A549 treated with AZD9567 at 1 μM for 4 hours (cell line): Measurements from ENCODE around the gene SMIM23. TPM values are rescaled to one million over a fixed set of nuclear protein-coding genes. Genes with fewer than 3 reads are reported as not detected.

Experiments used
- total RNA-seq: library from RNA; stranded (reverse); fragments of 200-300 nt; extraction: Qiagen RNA extraction; gene quantifications from 5 replicates; pipeline ENCODE4 v1.2.3, GENCODE V29; 2022; ENCODE audit not compliant: insufficient read depth

SMIM23 gene
- not detected in 5 replicates for total RNA-seq

DNA sequence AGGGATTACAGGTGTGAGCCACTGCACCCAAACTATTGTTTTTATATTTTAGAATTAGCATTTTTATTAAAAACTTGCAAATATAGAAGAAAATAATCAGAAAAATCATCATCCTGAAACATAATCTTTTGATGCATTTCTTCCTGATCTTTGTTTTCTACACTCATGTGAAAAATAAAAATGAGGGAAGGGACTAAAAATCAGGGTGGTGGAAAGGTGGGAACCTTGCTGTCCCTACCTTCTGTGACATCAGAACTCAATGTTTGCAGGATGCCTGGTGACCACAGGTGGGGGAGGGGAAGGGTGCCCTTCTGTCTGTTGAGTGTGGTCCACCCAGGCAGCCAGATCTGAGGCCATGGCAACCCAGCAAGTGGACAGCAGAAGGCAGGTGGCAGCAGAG lies at the start of gene SMIM23:
Gene SMIM23 (plus strand): TSS at position 301 of the 400 bp plus-strand sequence. CDS start 55 bp downstream, at position 356.

Other genes starting within 250 kb of the SMIM23 start
- 30.6 to 39.8 TPM (median 38.7 TPM) in 5 replicates for gene FBXW11, start 220.8 kb downstream of the SMIM23 start, total RNA-seq